Measurements from ENCODE around the gene FBXO30. TPM values are rescaled to one million over a fixed set of nuclear protein-coding genes. Genes with fewer than 3 reads are reported as not detected.

The FBXO30 gene
- total RNA-seq, result 11.8 and 21.5 TPM in 2 replicates

GRCh38 chr6:145814501-145815308, at the start of gene FBXO30:
Gene FBXO30 (minus strand): TSS chr6:145814795. CDS start chr6:145806405, 8,390 bp downstream.

Other genes with a start within 250 kb of the FBXO30 start
- gene EPM2A, start 79.3 kb downstream of the FBXO30 start, total RNA-seq, result 5.2 and 9.3 TPM in 2 replicates
- 10.4 and 20.3 TPM in 2 replicates for gene SHPRH, start 149.6 kb upstream of the FBXO30 start, total RNA-seq
- gene GRM1, start 214.3 kb upstream of the FBXO30 start, total RNA-seq, result under 0.01 TPM in 2 replicates